ENCODE data around the gene C7orf57.
"Not testable (repeated sequence)": the region's sequence is repeated elsewhere in the genome, so short reads cannot be mapped to it uniquely, and the experiment has no call there.

C7orf57 gene

GRCh38 chr7:48035301-48035966, at the start of gene C7orf57:
TSS of gene C7orf57 (plus strand) at chr7:48035543. CDS start at chr7:48036309, 766 bp downstream.
- DNase-seq (peak; percentile 87), ATAC-seq (peak; percentile 99)
- H3K9me3 Mint-ChIP-seq: no peaks in the 10 kb centered on the region
- peaks cover 30% of the 10 kb centered on the region for H3K27me3 Mint-ChIP-seq
- H3K27ac Mint-ChIP-seq: peak within 1 kb of the TSS; percentile 37
- peaks cover 11% of the 10 kb centered on the region for H3K4me1 Mint-ChIP-seq
- H3K36me3 Mint-ChIP-seq (ENCODE audit: low read depth): no peaks in the 10 kb centered on the region
- peak within 1 kb of the TSS; percentile 79 for H3K4me3 Mint-ChIP-seq

DNA sequence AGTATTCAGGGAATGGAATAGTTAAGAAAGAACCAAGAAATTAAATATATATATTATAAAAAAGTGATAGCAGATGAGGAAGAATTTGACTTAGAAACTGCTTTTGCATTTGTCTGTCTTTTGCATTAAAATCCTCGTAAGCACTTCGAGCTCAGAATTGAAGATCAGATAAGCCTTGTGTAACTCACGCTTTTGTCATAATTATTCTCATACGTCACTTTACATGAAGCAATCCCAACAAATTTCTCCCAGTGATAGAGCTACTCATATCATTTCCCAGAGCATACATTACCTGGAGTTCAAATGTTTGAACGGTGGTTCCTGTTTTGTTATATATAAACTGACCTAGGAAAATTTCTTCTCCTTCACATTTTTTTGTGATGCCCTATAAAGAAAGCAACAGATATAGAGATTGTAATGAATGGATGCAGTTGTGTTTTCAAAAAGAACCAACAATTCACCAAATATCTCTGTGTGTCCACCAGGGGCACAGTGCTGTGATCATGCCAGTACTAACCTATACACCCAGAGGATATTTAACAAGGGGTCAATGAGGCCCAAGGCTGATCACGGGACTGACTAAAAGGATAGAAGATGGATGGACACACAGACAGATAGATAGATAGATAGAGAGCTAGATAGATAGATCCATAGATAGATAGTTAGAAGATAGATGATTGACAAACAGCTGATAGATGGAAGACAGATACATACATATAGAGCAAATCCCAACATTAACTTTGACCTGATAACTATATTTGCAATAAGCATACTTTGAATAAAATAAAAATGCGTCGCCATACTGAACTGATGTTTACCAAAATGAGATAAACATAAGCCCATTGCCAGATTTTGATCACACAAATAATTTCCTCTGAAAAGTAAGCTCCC, 46.6 kb upstream of the C7orf57 start:
- H3K4me1 Mint-ChIP-seq: peaks cover 18% of the 10 kb centered on the region
- ATAC-seq (no peak), DNase-seq (no peak)
- no peaks in the 10 kb centered on the region for H3K36me3 Mint-ChIP-seq (ENCODE audit: low read depth)
- no peaks in the 10 kb centered on the region for H3K27me3 Mint-ChIP-seq
- H3K9me3 Mint-ChIP-seq: no peaks in the 10 kb centered on the region
- H3K4me3 Mint-ChIP-seq: no peak overlapping the region
- no peak overlapping the region for H3K27ac Mint-ChIP-seq

- H3K27ac Mint-ChIP-seq; H3K27me3 Mint-ChIP-seq; H3K36me3 Mint-ChIP-seq (ENCODE audit: low read depth); H3K9me3 Mint-ChIP-seq; ATAC-seq; DNase-seq; H3K4me3 Mint-ChIP-seq: not testable (repeated sequence)
- peaks cover 18% of the 10 kb centered on the region for H3K4me1 Mint-ChIP-seq
Observed at GRCh38 chr7:47989607-47990400, 45.5 kb upstream of the C7orf57 start.

DNA sequence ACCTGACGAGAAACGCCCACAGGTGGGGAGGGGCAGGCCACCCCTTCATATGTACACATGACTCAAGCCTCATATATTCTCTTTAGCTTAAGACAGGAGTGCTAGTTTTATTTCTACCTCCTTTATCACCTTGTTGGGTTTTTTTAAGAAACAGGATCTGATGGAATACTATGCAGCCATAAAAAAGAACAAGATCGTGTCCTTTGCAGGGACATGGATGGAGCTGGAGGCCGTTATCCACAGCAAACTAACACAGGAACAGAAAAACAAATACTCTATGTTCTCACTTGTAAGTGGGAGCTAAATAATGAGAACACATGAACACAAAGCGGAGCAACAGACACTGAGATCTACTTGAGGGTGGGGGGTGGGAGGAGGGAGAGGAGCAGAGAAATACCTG, 44.8 kb upstream of the C7orf57 start:
- peaks cover 18% of the 10 kb centered on the region for H3K4me1 Mint-ChIP-seq
- H3K27ac Mint-ChIP-seq: no peak overlapping the region
- H3K36me3 Mint-ChIP-seq (ENCODE audit: low read depth): no peaks in the 10 kb centered on the region
- no peak for ATAC-seq
- H3K27me3 Mint-ChIP-seq: no peaks in the 10 kb centered on the region
- no peak overlapping the region for H3K4me3 Mint-ChIP-seq
- H3K9me3 Mint-ChIP-seq: peaks cover 10% of the 10 kb centered on the region
- DNase-seq: no peak

DNA sequence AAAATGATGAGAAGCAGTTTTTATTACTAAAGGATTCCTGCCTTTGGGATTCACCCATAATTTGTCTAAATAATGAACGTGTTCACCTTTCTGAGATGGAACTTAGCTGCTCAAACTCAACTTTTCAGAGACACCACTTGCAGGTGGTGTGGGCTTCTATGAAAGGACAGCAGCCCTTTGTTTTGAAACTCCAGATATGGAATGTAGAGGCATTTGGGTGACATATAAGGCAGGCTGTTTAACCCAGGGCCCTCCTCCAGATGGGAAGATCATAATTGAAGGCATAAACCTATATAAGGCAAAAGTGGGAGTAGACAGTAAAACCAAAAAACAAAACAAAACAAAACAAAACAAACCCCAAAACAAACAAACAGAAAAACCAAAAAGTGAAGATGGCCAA, 44.1 kb upstream of the C7orf57 start:
- H3K9me3 Mint-ChIP-seq: peaks cover 10% of the 10 kb centered on the region
- no peak for DNase-seq

DNA sequence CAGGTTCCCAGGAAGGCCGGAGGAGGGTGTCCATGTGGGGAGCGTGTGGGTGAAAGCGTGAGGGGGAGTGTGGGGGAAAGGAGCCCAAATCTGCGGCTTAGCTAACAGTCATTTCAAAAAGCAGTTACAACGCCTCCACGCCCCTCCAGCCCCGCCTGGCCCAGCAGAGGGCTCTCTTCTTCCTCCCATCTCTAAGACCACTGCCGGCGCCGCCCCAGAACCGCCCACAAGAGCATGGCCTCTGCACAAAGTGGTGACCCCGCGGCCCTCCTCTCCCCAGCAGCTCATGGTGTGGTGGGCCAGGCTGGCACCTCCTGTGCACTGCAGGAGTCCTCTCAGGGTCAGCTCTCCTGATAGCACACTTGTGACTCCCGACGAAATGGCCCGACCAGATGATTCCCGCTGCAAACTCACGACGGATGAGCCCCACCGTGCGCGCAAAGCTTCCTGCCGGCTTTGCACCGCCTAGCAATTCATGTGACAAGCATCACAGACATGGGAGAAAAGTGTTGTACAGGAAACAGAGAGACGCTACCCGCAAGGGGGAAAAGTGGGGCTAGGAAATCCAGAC, 43.5 kb upstream of the C7orf57 start:
- Mint-ChIP-seq H3K36me3 (ENCODE audit: low read depth) (no peaks in the 10 kb centered on the region), H3K4me1 (peaks cover 18% of the 10 kb centered on the region), H3K27ac (peak overlapping the region; percentile 91), H3K4me3 (peak overlapping the region; percentile 88), H3K9me3 (peaks cover 10% of the 10 kb centered on the region), H3K27me3 (no peaks in the 10 kb centered on the region)
- ATAC-seq (peak; percentile 98), DNase-seq (peak; percentile 89)

More for the DNA sequence above, 44.1 kb upstream of the C7orf57 start:
- H3K4me1 Mint-ChIP-seq: peaks cover 18% of the 10 kb centered on the region
- H3K4me3 Mint-ChIP-seq: peak overlapping the region; percentile 88
- H3K36me3 Mint-ChIP-seq (ENCODE audit: low read depth): no peaks in the 10 kb centered on the region
- no peaks in the 10 kb centered on the region for H3K27me3 Mint-ChIP-seq
- peak overlapping the region; percentile 91 for H3K27ac Mint-ChIP-seq
- no peak for ATAC-seq

- Mint-ChIP-seq H3K4me3 (peak overlapping the region; percentile 88), H3K4me1 (peaks cover 18% of the 10 kb centered on the region), H3K9me3 (peaks cover 10% of the 10 kb centered on the region), H3K27ac (peak overlapping the region; percentile 91), H3K27me3 (no peaks in the 10 kb centered on the region), H3K36me3 (ENCODE audit: low read depth) (no peaks in the 10 kb centered on the region)
- ATAC-seq: no peak
- no peak for DNase-seq
Observed at GRCh38 chr7:47992446-47992845, 42.9 kb upstream of the C7orf57 start.

- Mint-ChIP-seq H3K27ac (no peak overlapping the region), H3K36me3 (ENCODE audit: low read depth) (no peaks in the 10 kb centered on the region), H3K4me1 (no peaks in the 10 kb centered on the region), H3K27me3 (no peaks in the 10 kb centered on the region), H3K9me3 (peaks cover 10% of the 10 kb centered on the region), H3K4me3 (no peak overlapping the region)
- no peak for DNase-seq
- ATAC-seq: no peak
Observed at GRCh38 chr7:47999413-47999812, 35.9 kb upstream of the C7orf57 start.

DNA sequence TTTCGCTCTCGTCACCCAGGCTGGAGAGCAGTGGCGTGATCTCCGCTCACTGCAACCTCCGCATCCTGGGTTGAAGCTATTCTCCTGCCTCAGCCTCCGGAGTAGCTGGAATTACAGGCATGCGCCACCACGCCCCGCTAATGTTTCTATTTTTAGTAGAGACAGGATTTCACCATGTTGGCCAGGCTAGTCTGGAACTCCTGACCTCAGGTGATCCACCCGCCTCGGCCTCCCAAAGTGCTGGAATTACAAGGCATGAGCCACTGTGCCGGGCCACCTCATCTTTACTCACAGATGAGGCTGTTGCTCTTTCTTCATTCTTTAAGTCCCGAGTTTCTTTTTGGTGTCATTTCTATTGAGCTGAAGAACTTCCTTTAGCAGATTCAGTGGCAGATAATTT, 35.2 kb upstream of the C7orf57 start:
- not testable (repeated sequence) for DNase-seq; H3K4me1 Mint-ChIP-seq; H3K27me3 Mint-ChIP-seq; H3K36me3 Mint-ChIP-seq (ENCODE audit: low read depth); H3K4me3 Mint-ChIP-seq; H3K27ac Mint-ChIP-seq; H3K9me3 Mint-ChIP-seq; ATAC-seq

GRCh38 chr7:48004032-48004431, 31.3 kb upstream of the C7orf57 start:
- ATAC-seq: no peak
- no peak for DNase-seq

DNA sequence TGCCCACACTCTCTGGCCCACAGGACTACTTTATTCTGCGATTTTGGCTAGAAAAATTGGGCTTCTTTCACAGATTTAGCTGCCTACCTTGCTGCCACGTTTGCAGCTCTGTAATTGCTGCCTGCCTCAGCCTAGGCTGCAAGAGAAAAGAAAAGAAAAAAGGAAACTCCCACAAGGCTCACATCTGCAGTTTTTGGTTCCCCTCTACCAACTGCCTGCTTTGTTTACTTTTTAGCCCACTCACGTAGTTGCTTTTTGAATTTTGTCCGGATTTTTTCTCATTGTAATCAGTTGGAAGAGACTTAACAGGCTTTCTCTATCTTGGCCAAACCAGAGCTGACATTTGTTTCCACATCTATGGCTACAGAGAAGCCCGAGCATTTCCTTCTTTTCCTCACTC, 30.7 kb upstream of the C7orf57 start:
- H3K4me3 Mint-ChIP-seq: no peak overlapping the region
- no peaks in the 10 kb centered on the region for H3K4me1 Mint-ChIP-seq
- H3K27ac Mint-ChIP-seq: no peak overlapping the region
- H3K9me3 Mint-ChIP-seq: no peaks in the 10 kb centered on the region
- no peaks in the 10 kb centered on the region for H3K27me3 Mint-ChIP-seq
- DNase-seq (no peak), ATAC-seq (no peak)
- no peaks in the 10 kb centered on the region for H3K36me3 Mint-ChIP-seq (ENCODE audit: low read depth)

More at GRCh38 chr7:48004032-48004431, 31.3 kb upstream of the C7orf57 start:
- Mint-ChIP-seq H3K9me3 (no peaks in the 10 kb centered on the region), H3K36me3 (ENCODE audit: low read depth) (no peaks in the 10 kb centered on the region), H3K4me1 (no peaks in the 10 kb centered on the region), H3K27me3 (no peaks in the 10 kb centered on the region), H3K4me3 (no peak overlapping the region), H3K27ac (no peak overlapping the region)

- Mint-ChIP-seq H3K27me3 (no peaks in the 10 kb centered on the region), H3K9me3 (no peaks in the 10 kb centered on the region), H3K4me3 (no peak overlapping the region), H3K4me1 (no peaks in the 10 kb centered on the region), H3K36me3 (ENCODE audit: low read depth) (no peaks in the 10 kb centered on the region), H3K27ac (no peak overlapping the region)
- DNase-seq: no peak
- no peak for ATAC-seq
Observed at GRCh38 chr7:48006866-48007265, 28.5 kb upstream of the C7orf57 start.

DNA sequence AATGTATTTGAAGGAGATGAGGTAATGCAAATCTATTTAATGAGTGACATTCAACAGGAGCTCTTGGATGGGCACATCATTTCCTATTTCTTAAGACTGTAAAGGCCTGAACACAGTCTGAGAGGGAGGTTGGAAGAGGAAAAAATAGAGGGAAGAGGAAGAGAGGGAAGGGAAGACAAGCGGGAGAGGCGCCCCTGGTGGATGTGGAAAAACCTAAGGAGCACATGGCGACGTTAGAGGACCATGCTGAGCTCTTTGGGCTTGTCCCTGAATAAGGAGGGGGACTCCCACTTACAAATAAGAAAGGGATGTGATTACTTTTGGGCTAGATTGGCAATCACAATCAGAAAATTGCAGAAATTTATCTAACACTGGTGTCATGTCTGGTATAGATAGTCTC, 26.1 kb upstream of the C7orf57 start:
- Mint-ChIP-seq H3K27me3 (no peaks in the 10 kb centered on the region), H3K4me3 (no peak overlapping the region), H3K9me3 (no peaks in the 10 kb centered on the region), H3K36me3 (ENCODE audit: low read depth) (no peaks in the 10 kb centered on the region), H3K27ac (no peak overlapping the region), H3K4me1 (no peaks in the 10 kb centered on the region)
- ATAC-seq (no peak), DNase-seq (no peak)

DNA sequence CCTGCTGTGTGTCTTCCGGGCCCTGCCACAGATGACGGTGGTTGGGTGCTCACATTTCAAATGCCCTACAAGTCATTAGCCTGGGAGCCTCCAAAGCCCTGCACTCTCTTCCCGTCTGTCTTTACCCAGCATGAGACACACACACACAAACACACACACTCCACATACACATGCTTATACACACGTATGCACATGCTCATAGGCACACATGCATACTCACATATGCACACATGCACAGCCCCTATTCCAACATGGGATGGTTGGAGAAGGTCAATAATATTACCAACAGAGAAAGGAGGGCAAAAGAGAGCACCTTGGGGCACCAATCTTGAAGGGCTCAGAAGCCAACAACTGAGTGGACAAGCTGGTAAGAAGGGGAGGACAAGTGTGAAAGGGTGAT, 25.4 kb upstream of the C7orf57 start:
- H3K9me3 Mint-ChIP-seq: no peaks in the 10 kb centered on the region
- no peak overlapping the region for H3K4me3 Mint-ChIP-seq
- H3K4me1 Mint-ChIP-seq: no peaks in the 10 kb centered on the region
- DNase-seq: no peak
- no peaks in the 10 kb centered on the region for H3K27me3 Mint-ChIP-seq
- no peaks in the 10 kb centered on the region for H3K36me3 Mint-ChIP-seq (ENCODE audit: low read depth)
- ATAC-seq: no peak
- no peak overlapping the region for H3K27ac Mint-ChIP-seq

All from activated naive CD8-positive, alpha-beta T cell treated with anti-CD3 and anti-CD28 coated beads, Interleukin-2, amount 50 U/mL, for 24 hours (primary cell).